ENCODE data around the gene RHBDD1. TPM values are rescaled to one million over a fixed set of nuclear protein-coding genes. Genes with fewer than 3 reads are reported as not detected.

The RHBDD1 gene
- total and polyA plus RNA-seq, 2 donors from 2014 or later = 8.3 to 49.9 TPM

- Histone ChIP-seq H3K4me3 (ENCODE audit: low read length in 3 of 3) (no peak overlapping the region), H3K9ac (ENCODE audit: low read length in 3 of 3) (no peak overlapping the region), H3K36me3 (ENCODE audit: control insufficient read depth in 2 of 3, insufficient read depth in 3 of 3, low read length in 3 of 3) (peaks cover 0 to 28% (median 3%) of the 10 kb centered on the region in 3 donors), H3K4me1 (ENCODE audit: control insufficient read depth in 2 of 3, insufficient read depth in 2 of 3, low read depth in 1 of 3, low read length in 3 of 3) (no peaks in the 10 kb centered on the region), H3K9me3 (ENCODE audit: control insufficient read depth in 2 of 3, insufficient read depth in 1 of 3, low read length in 3 of 3) (no peaks in the 10 kb centered on the region), H3K27me3 (ENCODE audit: control insufficient read depth, insufficient read depth, low read length) (no peaks in the 10 kb centered on the region), H3K27ac (ENCODE audit: low read depth in 2 of 2, low read length in 2 of 2) (no peak overlapping the region)
- no peak for DNase-seq
- FAIRE-seq = no peak
- TF ChIP-seq, protein P1, sequence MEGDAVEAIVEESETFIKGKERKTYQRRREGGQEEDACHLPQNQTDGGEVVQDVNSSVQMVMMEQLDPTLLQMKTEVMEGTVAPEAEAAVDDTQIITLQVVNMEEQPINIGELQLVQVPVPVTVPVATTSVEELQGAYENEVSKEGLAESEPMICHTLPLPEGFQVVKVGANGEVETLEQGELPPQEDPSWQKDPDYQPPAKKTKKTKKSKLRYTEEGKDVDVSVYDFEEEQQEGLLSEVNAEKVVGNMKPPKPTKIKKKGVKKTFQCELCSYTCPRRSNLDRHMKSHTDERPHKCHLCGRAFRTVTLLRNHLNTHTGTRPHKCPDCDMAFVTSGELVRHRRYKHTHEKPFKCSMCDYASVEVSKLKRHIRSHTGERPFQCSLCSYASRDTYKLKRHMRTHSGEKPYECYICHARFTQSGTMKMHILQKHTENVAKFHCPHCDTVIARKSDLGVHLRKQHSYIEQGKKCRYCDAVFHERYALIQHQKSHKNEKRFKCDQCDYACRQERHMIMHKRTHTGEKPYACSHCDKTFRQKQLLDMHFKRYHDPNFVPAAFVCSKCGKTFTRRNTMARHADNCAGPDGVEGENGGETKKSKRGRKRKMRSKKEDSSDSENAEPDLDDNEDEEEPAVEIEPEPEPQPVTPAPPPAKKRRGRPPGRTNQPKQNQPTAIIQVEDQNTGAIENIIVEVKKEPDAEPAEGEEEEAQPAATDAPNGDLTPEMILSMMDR (IDR thresholded peaks at IDR 0.05; ENCODE audit: borderline replicate concordance, extremely low read depth, insufficient read depth) = no peak
- intact Hi-C loops (cut with DNase I) = no loop called here
These were observed 193.7 kb downstream of the RHBDD1 start for GRCh38 chr2:227029426-227030105.

DNA sequence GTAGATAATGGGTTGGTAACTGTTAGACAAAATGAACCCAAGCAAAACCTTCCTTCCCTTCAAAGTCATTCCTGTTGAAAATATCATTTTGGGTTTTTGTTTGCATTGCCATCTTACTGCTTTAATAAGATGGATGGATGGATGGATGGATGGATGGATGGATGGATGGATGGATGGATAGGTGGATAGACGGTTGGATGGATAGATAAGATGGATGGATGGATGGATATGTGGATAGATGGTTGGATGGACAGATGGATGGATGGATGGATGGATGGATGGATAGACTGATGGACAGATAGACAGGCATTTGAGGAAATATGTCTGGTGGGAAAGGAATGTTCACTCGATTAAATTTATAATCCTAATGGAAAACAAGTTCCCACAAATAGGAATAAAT, 194.9 kb downstream of the RHBDD1 start:
- Histone ChIP-seq H3K27ac (ENCODE audit: low read depth in 2 of 2, low read length in 2 of 2) (no peak overlapping the region), H3K27me3 (ENCODE audit: control insufficient read depth, insufficient read depth, low read length) (no peaks in the 10 kb centered on the region), H3K4me1 (ENCODE audit: control insufficient read depth in 2 of 3, insufficient read depth in 2 of 3, low read depth in 1 of 3, low read length in 3 of 3) (no peaks in the 10 kb centered on the region), H3K4me3 (ENCODE audit: low read length in 3 of 3) (no peak overlapping the region), H3K9me3 (ENCODE audit: control insufficient read depth in 2 of 3, insufficient read depth in 1 of 3, low read length in 3 of 3) (no peaks in the 10 kb centered on the region), H3K36me3 (ENCODE audit: control insufficient read depth in 2 of 3, insufficient read depth in 3 of 3, low read length in 3 of 3) (peaks cover 0 to 23% (median 3%) of the 10 kb centered on the region in 3 donors), H3K9ac (ENCODE audit: low read length in 3 of 3) (no peak overlapping the region)
- DNase-seq (no peak), FAIRE-seq (no peak)
- TF ChIP-seq, protein P1 (IDR thresholded peaks at IDR 0.05; ENCODE audit: borderline replicate concordance, extremely low read depth, insufficient read depth) = no peak
- intact Hi-C loops (cut with DNase I) = no loop called here

GRCh38 chr2:227031379-227031778, 195.5 kb downstream of the RHBDD1 start:
- no peak overlapping the region for H3K4me3 ChIP-seq (ENCODE audit: low read length in 3 of 3)
- DNase-seq (no peak), FAIRE-seq (no peak)
- no peak overlapping the region for H3K9ac ChIP-seq (ENCODE audit: low read length in 3 of 3)
- H3K27ac ChIP-seq (ENCODE audit: low read depth in 2 of 2, low read length in 2 of 2) = no peak overlapping the region
- peaks cover 0 to 21% (median 3%) of the 10 kb centered on the region in 3 donors for H3K36me3 ChIP-seq (ENCODE audit: control insufficient read depth in 2 of 3, insufficient read depth in 3 of 3, low read length in 3 of 3)
- H3K4me1 ChIP-seq (ENCODE audit: control insufficient read depth in 2 of 3, insufficient read depth in 2 of 3, low read depth in 1 of 3, low read length in 3 of 3) = no peaks in the 10 kb centered on the region
- TF ChIP-seq, protein P1 (IDR thresholded peaks at IDR 0.05; ENCODE audit: borderline replicate concordance, extremely low read depth, insufficient read depth) = no peak
- no peaks in the 10 kb centered on the region for H3K27me3 ChIP-seq (ENCODE audit: control insufficient read depth, insufficient read depth, low read length)
- H3K9me3 ChIP-seq (ENCODE audit: control insufficient read depth in 2 of 3, insufficient read depth in 1 of 3, low read length in 3 of 3) = no peaks in the 10 kb centered on the region
- intact Hi-C loops (cut with DNase I) = no loop called here

All from kidney (tissue), 14 donors.